ENCODE data around the gene SASH1.

DNA sequence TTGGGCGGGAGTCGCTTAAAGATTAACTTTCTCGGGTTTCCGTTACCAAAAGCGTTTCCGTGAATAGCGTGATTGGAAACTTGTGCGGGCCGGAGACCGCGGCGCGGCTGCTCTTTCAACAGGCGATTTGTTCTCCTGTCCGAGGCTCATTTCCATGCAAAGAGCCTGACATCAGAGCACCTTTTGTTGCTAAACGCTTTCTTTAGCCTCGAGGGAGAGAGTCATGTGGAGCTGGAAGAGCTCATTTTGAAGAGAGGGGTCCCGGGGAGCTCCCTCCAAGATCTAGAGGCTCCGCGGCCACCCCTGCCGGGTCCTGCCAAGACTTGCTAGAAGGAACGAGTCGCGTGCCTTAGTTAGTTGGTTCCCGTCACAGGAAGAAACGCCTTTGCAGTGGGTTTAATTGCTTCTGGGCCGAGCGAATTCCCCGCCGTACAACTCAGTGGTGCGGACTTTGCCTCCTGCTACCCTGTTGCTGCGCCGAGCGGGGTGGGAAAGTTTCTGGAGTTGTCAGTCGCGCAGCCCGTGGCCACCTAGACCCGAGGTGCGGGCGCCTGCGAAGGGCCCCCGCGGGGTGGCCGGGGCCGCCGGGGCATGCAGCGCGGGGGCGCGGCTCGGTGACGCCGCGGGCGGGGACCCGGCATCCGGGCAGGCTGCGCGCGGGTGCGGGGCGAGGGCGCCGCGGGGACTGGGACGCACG is at the start of gene SASH1:
- TF ChIP-seq, protein P1, sequence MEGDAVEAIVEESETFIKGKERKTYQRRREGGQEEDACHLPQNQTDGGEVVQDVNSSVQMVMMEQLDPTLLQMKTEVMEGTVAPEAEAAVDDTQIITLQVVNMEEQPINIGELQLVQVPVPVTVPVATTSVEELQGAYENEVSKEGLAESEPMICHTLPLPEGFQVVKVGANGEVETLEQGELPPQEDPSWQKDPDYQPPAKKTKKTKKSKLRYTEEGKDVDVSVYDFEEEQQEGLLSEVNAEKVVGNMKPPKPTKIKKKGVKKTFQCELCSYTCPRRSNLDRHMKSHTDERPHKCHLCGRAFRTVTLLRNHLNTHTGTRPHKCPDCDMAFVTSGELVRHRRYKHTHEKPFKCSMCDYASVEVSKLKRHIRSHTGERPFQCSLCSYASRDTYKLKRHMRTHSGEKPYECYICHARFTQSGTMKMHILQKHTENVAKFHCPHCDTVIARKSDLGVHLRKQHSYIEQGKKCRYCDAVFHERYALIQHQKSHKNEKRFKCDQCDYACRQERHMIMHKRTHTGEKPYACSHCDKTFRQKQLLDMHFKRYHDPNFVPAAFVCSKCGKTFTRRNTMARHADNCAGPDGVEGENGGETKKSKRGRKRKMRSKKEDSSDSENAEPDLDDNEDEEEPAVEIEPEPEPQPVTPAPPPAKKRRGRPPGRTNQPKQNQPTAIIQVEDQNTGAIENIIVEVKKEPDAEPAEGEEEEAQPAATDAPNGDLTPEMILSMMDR (IDR thresholded peaks at IDR 0.05; ENCODE audit: poor library complexity, severe bottlenecking): no peak
- TF ChIP-seq SMC3 (conservative IDR thresholded peaks at IDR 0.05; ENCODE audit: poor library complexity) (no peak), RAD21 (conservative IDR thresholded peaks at IDR 0.05) (peak; percentile 21), POLR2AphosphoS5 (IDR thresholded peaks at IDR 0.05) (no peak), TAF1 (IDR thresholded peaks at IDR 0.05; ENCODE audit: low read depth) (no peak), EP300 (conservative IDR thresholded peaks at IDR 0.05; ENCODE audit: poor library complexity, severe bottlenecking) (no peak), EZH2 (IDR thresholded peaks at IDR 0.05; ENCODE audit: borderline replicate concordance, insufficient read depth, low read length, poor library complexity, severe bottlenecking) (no peak)

Measured in neural cell (in vitro differentiated cells).